Measurements from ENCODE around the gene RAB12.
"Not testable (repeated sequence)": the region's sequence is repeated elsewhere in the genome, so short reads cannot be mapped to it uniquely, and the experiment has no call there.

Gene RAB12

DNA sequence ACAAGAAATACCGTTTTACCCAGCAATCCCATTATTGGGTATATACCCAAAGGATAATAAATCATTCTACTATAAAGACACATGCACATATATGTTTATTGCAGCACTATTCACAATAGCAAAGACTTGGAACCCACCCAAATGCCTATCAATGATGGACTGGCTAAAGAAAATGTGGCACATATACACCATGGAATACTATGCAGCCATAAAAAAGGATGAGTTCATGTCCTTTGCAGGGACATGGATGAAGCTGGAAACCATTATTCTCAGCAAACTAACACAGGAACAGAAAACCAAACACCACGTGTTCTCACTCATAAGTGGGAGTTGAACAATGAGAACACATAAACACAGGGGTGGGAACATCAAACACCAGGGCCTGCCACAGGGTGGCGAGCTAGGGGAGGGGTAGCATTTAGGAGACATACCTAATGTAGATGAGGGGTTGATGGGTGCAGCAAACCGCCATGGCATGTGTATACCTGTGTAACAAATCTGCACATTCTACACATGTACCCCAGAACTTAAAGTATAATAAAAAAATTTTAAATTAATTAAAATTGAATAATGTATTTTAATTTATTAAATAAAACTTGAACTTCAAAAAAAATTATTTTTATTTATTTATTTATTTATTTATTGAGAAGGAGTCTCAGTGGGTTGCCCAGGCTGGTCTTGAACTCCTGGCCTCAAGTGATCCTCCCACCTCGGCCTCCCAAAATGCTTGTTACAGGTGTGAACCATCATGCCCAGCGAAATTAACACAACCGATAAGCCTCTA is 42.4 kb downstream of the RAB12 start:
- not testable (repeated sequence) for DNase-seq

- peak; percentile 63 for DNase-seq
Observed at GRCh38 chr18:8654503-8655451, 45.5 kb downstream of the RAB12 start.

- peak; percentile 7 for DNase-seq
Observed at GRCh38 chr18:8656232-8656631, 47.0 kb downstream of the RAB12 start.

DNA sequence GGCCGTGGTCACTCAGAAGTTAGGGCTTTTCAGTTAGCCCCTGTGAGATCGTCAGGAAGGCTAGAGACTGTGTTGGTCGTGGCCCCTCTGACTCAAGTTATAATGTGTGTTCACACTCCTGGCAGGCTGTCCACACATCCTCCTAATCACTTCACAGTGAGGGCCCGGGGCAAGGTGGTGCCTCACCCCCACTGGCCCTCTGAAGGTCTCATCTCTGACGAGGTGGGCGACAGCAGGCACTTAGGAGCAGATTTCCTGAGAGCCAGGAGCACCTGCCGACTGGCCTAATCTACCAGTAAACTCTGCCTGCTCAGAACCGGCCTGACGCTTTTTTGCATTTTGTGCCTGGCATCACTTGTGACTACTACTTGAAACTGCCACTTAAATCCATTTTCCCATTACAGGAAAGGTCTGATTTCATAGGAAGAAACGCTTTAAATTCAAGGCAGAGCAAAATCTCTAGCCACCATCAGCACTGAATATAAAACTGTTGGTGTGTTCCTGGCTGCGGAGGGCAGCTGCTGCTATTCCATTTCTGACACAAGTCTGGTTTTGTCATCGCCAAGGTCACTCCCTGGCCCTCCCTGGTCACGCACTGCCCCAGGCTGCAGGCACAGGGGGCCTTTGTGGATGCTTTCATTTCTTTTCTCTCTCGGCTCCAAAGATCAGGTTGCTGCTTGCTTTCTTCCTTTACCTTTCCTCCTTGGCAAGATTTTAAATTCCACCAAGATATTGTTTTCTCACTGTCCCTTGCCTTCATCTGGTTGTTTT is 48.0 kb downstream of the RAB12 start:
- DNase-seq, result no peak

GRCh38 chr18:8657873-8658470 is 48.7 kb downstream of the RAB12 start:
- DNase-seq, result peak; percentile 8

- DNase-seq, result no peak
Observed at GRCh38 chr18:8658858-8659485, 49.7 kb downstream of the RAB12 start.

DNA sequence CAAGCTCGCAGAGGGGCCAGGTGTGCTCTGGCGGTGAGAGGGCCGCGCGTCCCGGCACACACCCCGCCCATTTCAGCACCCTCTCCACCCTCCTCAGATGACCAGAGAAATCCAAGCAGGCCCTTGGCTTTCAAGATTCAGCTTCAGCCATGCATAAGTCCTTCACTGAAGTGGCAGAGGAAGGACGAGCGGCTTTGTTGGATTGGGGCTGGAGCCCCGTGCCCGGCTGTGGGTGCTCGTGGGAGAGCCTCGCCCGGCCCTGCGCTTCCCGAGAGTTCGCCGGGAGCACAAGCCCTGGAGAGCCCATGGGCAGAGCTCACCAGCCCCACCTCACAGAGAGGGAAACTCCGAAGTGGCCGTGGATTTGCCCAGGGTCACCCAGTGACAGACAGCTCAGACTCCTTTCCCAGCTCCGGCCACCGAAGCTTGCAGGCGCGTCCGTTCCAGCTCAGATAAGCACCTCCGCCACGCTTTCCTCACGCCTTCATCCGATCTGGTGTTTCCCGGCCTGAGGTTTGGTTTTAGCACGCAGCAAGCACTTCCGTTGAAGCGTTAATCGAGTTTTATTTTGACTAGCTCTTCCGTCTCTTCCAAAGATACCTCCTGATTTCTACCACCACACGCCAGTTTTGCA is 50.5 kb downstream of the RAB12 start:
- DNase-seq, result no peak

DNA sequence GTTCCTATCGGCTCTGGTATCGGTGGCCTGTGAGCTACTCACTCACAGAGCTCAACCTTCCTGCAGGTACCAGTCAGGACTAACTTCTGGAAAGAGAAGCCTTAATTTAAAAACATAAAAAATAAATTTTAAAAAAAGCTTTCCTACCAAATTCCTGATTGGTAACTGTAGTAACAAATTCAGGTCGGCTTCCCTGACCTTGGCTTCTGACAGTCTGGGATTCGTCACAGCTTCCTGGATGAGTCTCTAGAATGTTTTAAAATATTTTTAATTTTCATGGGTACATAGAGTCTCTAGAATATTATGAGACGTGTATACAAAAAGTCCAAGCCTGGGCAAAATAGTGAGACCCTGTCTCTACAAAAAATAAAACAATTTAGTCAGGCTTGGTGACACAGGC is 51.1 kb downstream of the RAB12 start:
- no peak for DNase-seq

GRCh38 chr18:8661754-8662559 is 52.7 kb downstream of the RAB12 start:
- peak; percentile 68 for DNase-seq

- DNase-seq, result no peak
Observed at GRCh38 chr18:8662560-8663255, 53.5 kb downstream of the RAB12 start.

GRCh38 chr18:8667846-8668245 is 58.6 kb downstream of the RAB12 start:
- DNase-seq, result no peak

GRCh38 chr18:8668381-8668780 is 59.1 kb downstream of the RAB12 start:
- no peak for DNase-seq

DNA sequence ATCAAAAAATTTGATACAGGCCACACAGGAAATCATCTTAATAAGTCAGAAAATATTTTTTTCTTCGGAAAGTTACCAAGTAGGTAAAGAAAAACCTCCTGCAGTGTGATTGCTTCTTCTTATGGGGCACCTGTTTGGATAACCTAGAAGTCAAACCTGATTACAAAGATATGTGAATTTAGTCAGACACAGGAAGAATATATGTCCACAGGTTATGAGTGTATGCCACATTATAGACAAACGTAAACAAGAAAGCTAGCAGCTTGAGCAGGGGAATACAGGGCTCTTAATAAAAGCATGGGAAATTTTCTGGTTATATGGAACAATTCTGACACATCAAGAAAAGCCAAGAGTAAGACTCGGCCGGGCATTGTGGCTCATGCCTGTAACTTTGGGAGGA is 60.3 kb downstream of the RAB12 start:
- DNase-seq, result no peak

DNA sequence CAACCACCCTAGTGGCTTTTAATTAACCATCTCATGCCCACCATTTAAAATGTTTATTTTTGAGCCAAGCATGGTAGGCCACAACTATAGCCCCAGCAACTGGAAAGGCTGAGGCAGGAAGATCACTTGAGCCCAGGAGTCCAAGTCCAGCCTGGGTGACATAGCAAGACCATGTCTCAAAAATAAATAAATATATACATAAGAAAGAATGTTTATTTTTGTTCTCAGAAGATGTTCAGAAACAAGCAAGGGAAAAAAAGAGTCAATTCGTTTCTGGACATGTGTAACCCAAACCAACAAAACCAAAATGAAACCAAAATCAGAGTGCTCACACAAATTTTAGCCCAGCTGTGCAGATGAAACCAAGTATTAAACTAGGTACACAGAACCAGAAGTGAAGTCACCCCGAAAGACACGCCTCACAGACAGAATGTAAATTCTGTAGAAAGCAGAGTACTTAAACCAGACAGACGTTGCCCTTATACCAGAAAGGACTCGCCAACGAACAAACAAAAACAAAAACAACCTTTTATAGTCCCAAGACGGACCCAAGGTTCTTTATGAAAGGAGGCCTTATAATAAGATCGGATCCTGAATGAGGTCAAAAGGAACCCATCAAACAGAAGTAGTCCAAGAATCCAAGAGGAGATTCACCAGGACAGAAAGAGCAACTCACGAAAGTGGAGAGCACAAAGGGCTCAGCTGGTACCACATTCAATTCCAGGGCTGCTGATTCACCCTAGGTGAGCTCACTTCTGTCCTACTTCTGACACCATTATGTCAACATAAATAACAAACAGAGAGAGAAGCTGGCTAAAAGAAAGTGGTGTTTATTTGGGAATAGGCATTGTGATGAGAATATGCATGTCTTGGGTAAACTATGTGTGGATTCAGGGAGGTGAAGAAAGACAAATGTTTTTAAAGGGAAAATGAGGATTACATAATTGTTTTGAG is 64.3 kb downstream of the RAB12 start:
- no peak for DNase-seq

- DNase-seq, result no peak
Observed at GRCh38 chr18:8675057-8675456, 65.8 kb downstream of the RAB12 start.

DNA sequence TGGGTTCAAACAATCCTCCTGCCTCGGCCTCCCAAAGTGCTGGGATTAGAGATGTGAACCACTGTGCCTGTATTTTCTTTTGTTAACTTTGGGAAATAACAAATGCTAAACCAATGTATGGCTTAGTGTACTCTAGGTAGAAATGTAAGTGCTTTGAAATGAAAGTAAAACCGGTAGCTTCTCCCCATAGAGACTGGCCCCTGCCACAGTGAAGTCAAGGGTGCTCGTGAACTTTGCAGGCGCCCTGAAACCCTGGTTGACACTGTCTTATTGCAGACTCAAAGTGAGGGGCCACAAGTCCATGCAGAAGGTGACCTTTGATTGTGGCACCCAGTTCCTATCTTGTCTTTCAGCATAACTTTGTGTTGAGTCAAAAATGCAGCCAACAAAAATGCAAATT is 72.0 kb downstream of the RAB12 start:
- no peak for DNase-seq

DNA sequence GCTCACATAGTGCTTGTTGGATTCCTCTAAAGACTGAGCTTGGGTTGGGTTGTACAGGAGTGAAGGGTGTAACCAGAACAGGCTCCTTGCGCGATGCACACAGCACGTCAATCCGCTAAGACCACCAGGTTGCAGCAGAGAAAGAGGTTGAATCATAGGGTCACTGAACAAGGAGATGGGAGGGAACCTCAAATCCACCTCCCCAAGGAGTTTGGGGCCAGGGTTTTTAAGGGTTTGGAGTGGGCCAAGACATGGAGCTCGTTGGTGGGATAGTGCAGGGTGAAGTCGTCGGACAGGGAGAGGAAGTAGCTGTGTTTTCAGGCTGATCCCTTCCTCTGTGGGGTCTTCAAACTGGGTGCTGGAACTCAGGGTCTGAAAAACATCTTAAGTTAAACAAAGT is 75.3 kb downstream of the RAB12 start:
- DNase-seq, result no peak

DNA sequence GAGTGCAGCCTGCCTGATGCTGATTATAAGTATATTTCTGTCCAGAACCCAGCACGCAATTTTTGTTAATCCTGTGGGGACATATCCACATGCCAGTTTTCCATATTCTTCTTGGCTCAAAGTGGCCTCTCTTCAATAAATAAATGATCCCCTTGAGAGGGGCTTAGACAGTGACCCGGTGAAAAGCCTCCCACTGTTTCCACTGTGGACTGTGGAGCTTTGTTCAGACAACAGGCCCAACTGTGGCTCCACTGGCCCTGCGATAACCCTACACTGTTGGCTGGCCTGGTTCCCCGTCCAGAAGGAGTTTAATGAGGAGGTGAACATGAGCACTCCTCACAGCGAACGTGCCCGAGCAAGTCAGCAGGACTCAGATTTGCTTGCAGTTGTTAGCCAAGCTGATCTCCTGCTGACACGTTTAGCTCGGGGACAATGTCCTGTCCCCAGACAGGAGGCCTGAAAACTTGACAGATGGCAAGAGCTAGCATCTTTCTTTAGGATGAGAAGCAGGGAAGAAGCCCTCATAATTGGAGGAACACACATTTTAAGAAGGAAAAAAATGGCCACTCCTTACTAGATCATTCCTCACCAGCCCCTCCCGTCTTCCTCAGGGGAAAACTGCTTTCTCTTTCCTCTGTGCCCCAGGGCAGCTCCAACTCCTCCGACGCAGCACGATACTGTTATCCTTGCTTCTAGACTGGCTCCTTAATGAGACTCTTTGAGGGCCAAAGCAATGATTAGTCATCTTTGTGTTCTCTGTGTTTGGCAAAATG is 76.1 kb downstream of the RAB12 start:
- DNase-seq, result peak; percentile 63

Data from NCI-H1694 (cell line).